ENCODE data around the gene ACAA1.

The ACAA1 gene

GRCh38 chr3:38111696-38112377 is 25.1 kb downstream of the ACAA1 start:
- peak; percentile 41 for DNase-seq (ENCODE audit: low read depth)
- no peak for TF ChIP-seq MAX (IDR thresholded peaks at IDR 0.05; ENCODE audit: low read depth, low read length)
- TF ChIP-seq POLR2A (IDR thresholded peaks at IDR 0.05; ENCODE audit: extremely low read depth, insufficient read length): no peak
- no peak for TF ChIP-seq MYC (IDR thresholded peaks at IDR 0.05; ENCODE audit: low read depth, low read length)
- H3K4me3 ChIP-seq (ENCODE audit: low read depth, low read length): no peak overlapping the region

GRCh38 chr3:38111201-38111600 is 25.7 kb downstream of the ACAA1 start:
- no peak for TF ChIP-seq MYC (IDR thresholded peaks at IDR 0.05; ENCODE audit: low read depth, low read length)
- TF ChIP-seq CTCF (IDR thresholded peaks at IDR 0.05; ENCODE audit: low read depth, low read length): no peak
- TF ChIP-seq MAX (IDR thresholded peaks at IDR 0.05; ENCODE audit: low read depth, low read length): no peak
- TF ChIP-seq POLR2A (IDR thresholded peaks at IDR 0.05; ENCODE audit: extremely low read depth, insufficient read length): no peak
- no peak for DNase-seq (ENCODE audit: low read depth)

GRCh38 chr3:38110314-38111050 is 26.4 kb downstream of the ACAA1 start:
- no peak for DNase-seq (ENCODE audit: low read depth)
- H3K4me3 ChIP-seq (ENCODE audit: low read depth, low read length): no peak overlapping the region
- TF ChIP-seq MAX (IDR thresholded peaks at IDR 0.05; ENCODE audit: low read depth, low read length): no peak
- TF ChIP-seq CTCF (IDR thresholded peaks at IDR 0.05; ENCODE audit: low read depth, low read length): no peak
- no peak for TF ChIP-seq POLR2A (IDR thresholded peaks at IDR 0.05; ENCODE audit: extremely low read depth, insufficient read length)
- TF ChIP-seq MYC (IDR thresholded peaks at IDR 0.05; ENCODE audit: low read depth, low read length): no peak

More at GRCh38 chr3:38111201-38111600, 25.7 kb downstream of the ACAA1 start:
- H3K4me3 ChIP-seq (ENCODE audit: low read depth, low read length): no peak overlapping the region

- H3K4me3 ChIP-seq (ENCODE audit: low read depth, low read length): no peak overlapping the region
- DNase-seq (ENCODE audit: low read depth): no peak
- TF ChIP-seq MYC (IDR thresholded peaks at IDR 0.05; ENCODE audit: low read depth, low read length) (no peak), MAX (IDR thresholded peaks at IDR 0.05; ENCODE audit: low read depth, low read length) (no peak), POLR2A (IDR thresholded peaks at IDR 0.05; ENCODE audit: extremely low read depth, insufficient read length) (no peak), CTCF (IDR thresholded peaks at IDR 0.05; ENCODE audit: low read depth, low read length) (no peak)
Observed at GRCh38 chr3:38109580-38110313, 27.2 kb downstream of the ACAA1 start.

GRCh38 chr3:38108649-38109579 is 28.0 kb downstream of the ACAA1 start:
- TF ChIP-seq CTCF (IDR thresholded peaks at IDR 0.05; ENCODE audit: low read depth, low read length): no peak
- TF ChIP-seq MYC (IDR thresholded peaks at IDR 0.05; ENCODE audit: low read depth, low read length): no peak
- TF ChIP-seq MAX (IDR thresholded peaks at IDR 0.05; ENCODE audit: low read depth, low read length): no peak
- TF ChIP-seq POLR2A (IDR thresholded peaks at IDR 0.05; ENCODE audit: extremely low read depth, insufficient read length): no peak
- DNase-seq (ENCODE audit: low read depth): peak; percentile 77

More at GRCh38 chr3:38108649-38109579, 28.0 kb downstream of the ACAA1 start:
- no peak overlapping the region for H3K4me3 ChIP-seq (ENCODE audit: low read depth, low read length)
